Embryonic facial prominence (tissue), 1 donor: ENCODE data around the gene SMYD3.
"Not testable (repeated sequence)": the region's sequence is repeated elsewhere in the genome, so short reads cannot be mapped to it uniquely, and the experiment has no call there.

Source experiments
- DNase-seq: peaks from one replicate; pipeline ENCODE4 v3.0.0-alpha.2; 2016; ENCODE audit errors: extremely low spot score

Gene SMYD3

GRCh38 chr1:246032031-246032551 lies 475.0 kb downstream of the SMYD3 start:
- no peak for DNase-seq

- no peak for DNase-seq
These were observed 477.5 kb downstream of the SMYD3 start for GRCh38 chr1:246029616-246030015.

- DNase-seq: not testable (repeated sequence)
These were observed 483.0 kb downstream of the SMYD3 start for GRCh38 chr1:246024118-246024517.

GRCh38 chr1:246020211-246020954 lies 486.7 kb downstream of the SMYD3 start:
- DNase-seq: no peak

- no peak for DNase-seq
These were observed 488.9 kb downstream of the SMYD3 start for GRCh38 chr1:246018146-246018545.

- DNase-seq: no peak
These were observed 494.7 kb downstream of the SMYD3 start for GRCh38 chr1:246012341-246012740.

- no peak for DNase-seq
These were observed 496.7 kb downstream of the SMYD3 start for GRCh38 chr1:246010386-246010785.

GRCh38 chr1:246008363-246008831 lies 498.7 kb downstream of the SMYD3 start:
- no peak for DNase-seq

GRCh38 chr1:246005067-246005466 lies 502.0 kb downstream of the SMYD3 start:
- no peak for DNase-seq

GRCh38 chr1:246004301-246004700 lies 502.8 kb downstream of the SMYD3 start:
- DNase-seq: no peak

- DNase-seq: no peak
These were observed 503.7 kb downstream of the SMYD3 start for GRCh38 chr1:246003442-246003730.

- no peak for DNase-seq
These were observed 504.2 kb downstream of the SMYD3 start for GRCh38 chr1:246002725-246003441.

GRCh38 chr1:246001837-246002230 lies 505.2 kb downstream of the SMYD3 start:
- no peak for DNase-seq

- DNase-seq: peak; percentile 34
These were observed 505.8 kb downstream of the SMYD3 start for GRCh38 chr1:246001142-246001836.

GRCh38 chr1:246000638-246001015 lies 506.5 kb downstream of the SMYD3 start:
- no peak for DNase-seq

GRCh38 chr1:245999697-246000637 lies 507.1 kb downstream of the SMYD3 start:
- no peak for DNase-seq

GRCh38 chr1:245997471-245998258 lies 509.4 kb downstream of the SMYD3 start:
- no peak for DNase-seq

- DNase-seq: no peak
These were observed 510.3 kb downstream of the SMYD3 start for GRCh38 chr1:245996811-245997210.

- no peak for DNase-seq
These were observed 511.6 kb downstream of the SMYD3 start for GRCh38 chr1:245995474-245995873.

GRCh38 chr1:245991266-245991665 lies 515.8 kb downstream of the SMYD3 start:
- no peak for DNase-seq
